ENCODE results near the gene FASTKD3. TPM values are rescaled to one million over a fixed set of nuclear protein-coding genes. Genes with fewer than 3 reads are reported as not detected.

Gene FASTKD3
- total and polyA plus RNA-seq, 2 of the 4 experiments (the other 2 are of a cell fraction), result 8.4 to 12.7 TPM

DNA sequence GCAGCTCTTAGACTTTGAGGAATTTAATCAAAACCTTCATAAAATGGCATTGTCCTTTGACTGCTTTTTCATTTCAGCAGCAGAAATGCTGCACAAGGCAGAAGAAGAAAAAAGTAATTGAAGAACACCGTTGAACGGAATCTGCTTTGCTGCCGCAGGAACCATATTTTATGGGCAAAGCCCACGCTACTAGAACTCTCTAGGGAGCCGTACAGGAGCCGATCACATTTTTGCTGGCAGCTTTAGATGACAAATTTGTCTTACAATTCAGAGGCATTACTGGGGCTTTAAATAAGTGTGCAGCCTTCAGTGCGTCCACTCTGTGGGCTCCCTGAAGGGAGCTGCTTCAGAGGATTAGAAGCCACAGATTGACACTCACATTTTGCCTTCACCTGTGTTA lies 23.3 kb downstream of the FASTKD3 start:
- Histone ChIP-seq H3K56ac (ENCODE audit: extremely low read depth, insufficient read depth, low read length) (no peak overlapping the region), H2BK20ac (ENCODE audit: low read depth, low read length) (no peak overlapping the region), H3K4ac (ENCODE audit: low read depth, low read length) (no peak overlapping the region), H3K18ac (ENCODE audit: low read depth, low read length) (no peak overlapping the region), H3K4me3 (ENCODE audit: insufficient read depth, low read depth, low read length) (no peak overlapping the region), H2BK120ac (ENCODE audit: low read depth, low read length) (no peak overlapping the region), H3K27me3 (ENCODE audit: control insufficient read depth, insufficient read depth, low read length) (peaks cover 27% of the 10 kb centered on the region), H4K8ac (ENCODE audit: low read depth in 2 of 2, low read length in 2 of 2) (no peak overlapping the region), H2AK9ac (replicated peaks; ENCODE audit: low read depth, low read length, poor library complexity) (no peak overlapping the region), H3K23ac (ENCODE audit: low read depth, low read length) (no peak overlapping the region), H2AFZ (replicated peaks; ENCODE audit: low read length, poor library complexity) (no peak overlapping the region), H3K36me3 (ENCODE audit: control insufficient read depth, insufficient read depth, low read length) (no peaks in the 10 kb centered on the region), H4K20me1 (ENCODE audit: insufficient read depth, low read length) (no peaks in the 10 kb centered on the region), H3K9me1 (ENCODE audit: insufficient read depth, low read length) (no peaks in the 10 kb centered on the region), H3K14ac (replicated peaks; ENCODE audit: low read depth, low read length) (no peak overlapping the region), H3K9ac (ENCODE audit: low read depth, low read length) (no peak overlapping the region), H3K79me1 (ENCODE audit: low read depth in 1 of 2, low read length in 2 of 2) (no peaks in the 10 kb centered on the region), H2BK15ac (ENCODE audit: low read depth, low read length) (no peak overlapping the region), H2BK5ac (ENCODE audit: low read depth, low read length, poor library complexity, severe bottlenecking) (no peak overlapping the region), H4K91ac (ENCODE audit: insufficient read depth, low read depth, low read length) (no peak overlapping the region), H2AK5ac (ENCODE audit: low read depth, low read length) (no peak overlapping the region), H3K9me3 (ENCODE audit: control insufficient read depth, insufficient read depth, low read length) (no peaks in the 10 kb centered on the region), H3K4me2 (ENCODE audit: low read depth, low read length) (no peak overlapping the region), H3K27ac (ENCODE audit: insufficient read depth, low read length) (no peak overlapping the region), H3K4me1 (ENCODE audit: control insufficient read depth, insufficient read depth, low read length) (no peaks in the 10 kb centered on the region), H4K5ac (ENCODE audit: low read depth, low read length) (no peak overlapping the region)
- in situ Hi-C loops (cut with MboI; ENCODE audit: low sequenced_read_pairs) (no loop called here), dilution Hi-C loops (cut with HindIII; ENCODE audit: low sequenced_read_pairs, unreplicated experiment) (no loop called here), intact Hi-C loops (cut with micrococcal nuclease) (no loop called here)
- ChIA-PET POLR2A (ENCODE audit: unreplicated experiment) (no interaction called here), CTCF (no interaction called here)
- ATAC-seq (ENCODE audit: low read depth) (no peak), DNase-seq (no peak)
- no peak for TF ChIP-seq RAD21 (IDR thresholded peaks at IDR 0.05; ENCODE audit: low read length)
- BruUV-seq (replicated peaks), result no TSS peak
- 70% methylated on average over 3 of the region's 7 CpGs; no CpG with 5 or more reads in 1 of the 2 experiments for WGBS, 2 experiments (ENCODE audit: extremely low coverage in 2 of 2, insufficient read length in 1 of 2)

Data from IMR-90 (cell line).